Activated CD8-positive, alpha-beta memory T cell treated with anti-CD3 and anti-CD28 coated beads, Interleukin-2, amount 50 U/mL, for 1 hour (primary cell): ENCODE data around the gene SLC29A3.
A peak's percentile ranks its signal among the peaks of the same experiment; 100 is the strongest.
"Not testable (repeated sequence)": the region's sequence is repeated elsewhere in the genome, so short reads cannot be mapped to it uniquely, and the experiment has no call there.

Experiments used
- DNase-seq: peaks from one replicate; pipeline ENCODE4 v3.0.0-alpha.2; 2020; ENCODE audit errors: extremely low read depth

Gene SLC29A3

DNA sequence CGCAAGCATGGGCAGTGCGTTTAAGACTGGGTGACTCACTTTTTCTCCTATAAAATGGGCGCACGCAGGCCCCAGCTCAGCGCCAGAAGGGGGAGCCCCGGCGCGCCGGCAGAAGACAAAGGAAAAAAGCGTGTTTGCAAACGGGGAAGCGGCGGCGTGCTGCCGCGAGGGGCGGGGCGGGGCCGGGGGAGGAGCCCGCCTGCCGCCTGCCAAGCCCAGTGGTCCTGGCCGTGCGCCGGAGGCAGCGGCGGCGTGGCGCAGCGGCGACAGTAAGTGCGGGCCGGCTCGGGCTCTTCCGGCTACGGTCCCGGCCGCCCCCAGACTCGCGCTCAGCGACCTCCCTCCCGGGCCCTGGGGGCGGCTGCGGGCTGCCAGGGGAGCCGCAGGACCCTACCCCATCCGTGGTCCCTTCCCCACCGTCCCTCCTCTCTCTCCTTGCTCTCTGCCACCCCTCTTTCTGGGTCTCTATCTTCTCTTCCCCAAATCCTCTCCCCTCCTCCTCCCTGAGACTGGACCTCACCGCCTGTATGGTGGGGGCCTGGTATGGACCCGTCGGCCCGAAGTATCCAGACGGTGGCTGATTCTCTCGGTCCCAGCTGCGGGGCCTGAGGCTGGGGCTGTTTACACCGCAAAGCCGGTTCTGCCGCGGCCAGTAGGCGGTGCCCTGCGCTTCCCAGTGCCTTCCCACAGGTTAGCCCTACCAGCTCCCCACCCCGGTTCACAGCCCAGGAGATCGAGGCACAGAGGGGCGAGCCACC lies at the start of gene SLC29A3:
SLC29A3 (plus strand) TSS at position 218 of the 758 bp plus-strand sequence; CDS start at position 269, 51 bp downstream.
- peak; percentile 31 for DNase-seq

DNA sequence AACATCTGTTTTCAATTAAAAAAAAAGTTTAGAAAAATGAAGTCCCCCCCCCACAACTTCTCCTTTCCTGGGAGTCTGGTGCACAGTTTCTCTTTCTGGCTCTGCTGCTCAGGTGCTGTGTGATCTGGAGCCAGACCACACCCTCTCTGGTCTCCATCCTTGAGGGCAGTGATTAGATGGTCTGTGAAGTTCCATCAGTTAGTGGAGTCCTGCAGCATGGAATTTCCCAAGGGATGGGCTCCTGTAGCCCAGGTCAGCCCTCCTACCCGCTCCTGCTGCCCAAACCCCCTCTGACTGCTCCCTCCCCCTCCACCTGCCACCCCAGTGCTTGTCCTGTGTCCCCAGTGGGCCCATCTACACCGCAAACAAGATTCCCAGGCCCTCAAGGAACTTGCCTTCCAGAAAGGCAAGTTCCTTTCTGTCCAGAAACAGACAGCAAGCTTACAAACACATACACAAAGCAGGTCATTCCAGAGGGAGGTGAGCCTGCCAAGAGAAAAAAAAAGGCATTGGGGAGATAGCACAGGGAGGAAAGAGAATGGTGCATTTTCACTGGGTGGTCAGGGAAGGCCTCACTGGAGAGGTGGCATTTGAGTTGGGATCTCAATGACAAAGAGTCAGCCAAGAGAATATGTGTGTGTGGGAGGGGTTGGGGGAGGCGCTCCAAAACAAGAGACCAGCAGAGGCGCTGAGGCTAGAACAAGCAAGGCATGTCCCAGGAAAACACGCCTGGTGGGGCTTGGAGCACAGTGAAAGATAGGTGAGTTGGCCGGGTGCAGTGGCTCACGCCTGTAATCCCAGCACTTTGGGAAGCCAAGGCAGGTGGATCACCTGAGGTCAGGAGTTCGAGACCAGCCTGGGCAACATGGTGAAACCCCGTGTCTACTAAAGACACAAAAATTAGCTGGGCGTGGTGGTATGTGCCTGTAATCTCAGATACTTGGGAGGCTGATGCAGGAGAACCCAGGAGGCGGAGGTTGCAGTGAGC lies 49.5 kb upstream of the SLC29A3 start:
- DNase-seq: no peak

DNA sequence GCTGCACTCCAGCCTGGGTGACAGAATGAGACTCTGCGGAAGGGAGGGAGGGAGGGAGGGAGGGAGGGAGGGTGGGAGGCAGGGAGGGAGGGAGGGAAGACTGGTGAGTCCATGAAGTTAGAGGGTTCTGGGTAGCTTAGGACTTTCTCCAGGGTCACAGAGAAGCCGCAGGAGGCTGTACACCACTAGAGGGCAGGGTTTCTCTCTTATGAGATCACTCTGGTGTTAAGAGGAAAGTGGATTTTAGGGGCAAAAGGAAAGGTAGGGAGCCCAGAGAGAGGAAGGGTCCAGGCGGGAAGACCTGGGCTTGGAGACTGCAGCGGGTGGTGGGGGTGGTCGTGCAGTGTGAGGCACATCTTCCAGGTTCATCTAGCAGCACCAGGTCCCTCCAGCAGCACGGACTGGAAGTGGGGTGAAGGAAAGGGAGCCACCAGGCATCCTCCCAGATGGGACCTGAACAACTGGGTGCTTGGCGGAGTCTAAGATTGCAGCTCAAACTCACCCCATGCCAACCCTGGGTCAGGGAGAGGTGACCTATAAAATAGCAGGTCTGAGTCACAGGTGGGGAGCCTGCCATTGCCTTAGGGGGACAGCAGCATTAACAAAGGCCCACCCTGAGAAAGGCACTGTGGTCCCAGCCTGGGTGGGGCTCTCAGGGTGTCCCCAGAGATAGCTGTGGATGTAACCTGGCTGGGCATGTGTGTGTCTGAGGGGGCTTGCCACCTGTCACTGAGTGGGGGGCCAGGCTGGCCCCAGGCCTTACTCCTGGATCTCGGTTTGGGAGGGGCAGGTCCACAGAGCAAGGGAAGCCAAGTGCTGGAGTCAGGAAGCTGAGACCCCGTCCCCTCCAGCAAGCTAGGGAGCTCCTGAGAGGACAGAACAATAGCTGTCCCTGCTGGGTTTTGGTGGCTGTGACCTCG lies 48.5 kb upstream of the SLC29A3 start:
- DNase-seq: no peak

DNA sequence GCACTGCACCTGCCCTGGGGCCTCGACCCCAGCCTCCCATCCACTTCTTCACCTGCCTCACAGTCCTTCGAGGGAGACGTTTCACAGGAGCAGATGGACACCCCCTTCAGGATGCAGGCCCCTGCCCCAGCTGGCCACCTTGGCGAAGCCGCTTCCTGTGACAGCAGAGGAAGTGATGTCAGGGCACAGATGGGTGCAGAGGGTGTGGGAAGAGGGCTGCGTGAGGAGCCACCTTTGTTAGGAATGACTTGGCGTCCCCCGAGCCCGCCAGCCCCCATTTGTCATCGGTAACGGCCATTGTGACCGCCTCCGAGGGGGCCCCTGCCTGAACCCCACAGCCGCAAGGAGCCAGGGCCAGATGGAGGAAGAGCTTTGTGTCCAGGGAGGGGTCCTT lies 47.4 kb upstream of the SLC29A3 start:
- no peak for DNase-seq

DNA sequence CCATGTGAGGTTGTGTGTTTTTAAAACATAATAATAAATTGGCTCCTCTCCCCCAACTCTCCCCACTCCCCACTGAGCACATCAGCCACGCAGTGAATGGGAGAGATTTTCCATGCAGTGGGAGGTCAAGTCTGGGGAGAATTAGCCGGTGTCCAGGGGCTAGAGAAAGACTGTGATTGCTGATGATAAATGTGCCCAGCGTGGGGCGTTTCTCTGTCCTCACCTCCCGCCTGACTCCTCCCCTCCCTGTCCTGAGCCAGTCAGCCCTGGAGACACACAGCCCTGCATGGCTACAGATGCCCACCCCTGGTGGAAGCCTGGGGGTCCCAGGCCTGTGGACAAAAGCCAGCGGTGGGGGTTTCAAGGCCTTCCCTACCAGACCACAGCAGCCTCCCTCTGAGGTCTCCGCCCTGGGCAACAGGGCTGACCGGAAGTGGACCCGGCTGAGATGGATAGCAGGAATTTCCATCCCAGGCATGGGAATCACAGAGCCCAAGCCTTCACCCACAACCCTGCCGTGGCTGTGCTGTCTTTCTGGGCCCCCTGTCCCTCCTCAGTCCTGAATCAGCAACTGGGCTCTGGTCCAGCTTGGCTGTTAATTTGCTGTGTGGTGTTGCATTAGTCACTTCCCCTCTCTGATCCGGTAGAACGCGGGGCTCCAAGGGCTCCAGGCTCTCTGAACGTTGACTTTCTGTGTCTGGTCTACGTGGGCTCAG lies 46.8 kb upstream of the SLC29A3 start:
- no peak for DNase-seq

DNA sequence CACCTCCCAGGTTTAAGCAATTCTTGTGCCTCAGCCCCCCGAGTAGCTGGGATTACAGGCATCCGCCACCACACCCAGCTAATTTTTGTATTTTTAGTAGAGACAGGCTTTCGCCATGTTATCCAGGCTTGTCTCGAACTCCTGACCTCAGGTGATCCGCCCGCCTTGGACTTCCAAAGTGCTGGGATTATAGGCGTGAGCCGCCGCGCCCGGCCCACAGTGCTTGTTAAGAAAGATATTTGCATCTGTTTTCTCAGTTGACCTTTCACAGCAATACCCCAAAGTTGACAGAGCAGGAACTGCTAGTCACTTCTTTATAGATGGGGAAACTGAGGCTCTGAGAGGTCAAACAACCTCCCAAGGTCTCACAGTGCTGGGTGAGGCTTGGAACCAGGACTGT lies 46.1 kb upstream of the SLC29A3 start:
- DNase-seq: not testable (repeated sequence)

DNA sequence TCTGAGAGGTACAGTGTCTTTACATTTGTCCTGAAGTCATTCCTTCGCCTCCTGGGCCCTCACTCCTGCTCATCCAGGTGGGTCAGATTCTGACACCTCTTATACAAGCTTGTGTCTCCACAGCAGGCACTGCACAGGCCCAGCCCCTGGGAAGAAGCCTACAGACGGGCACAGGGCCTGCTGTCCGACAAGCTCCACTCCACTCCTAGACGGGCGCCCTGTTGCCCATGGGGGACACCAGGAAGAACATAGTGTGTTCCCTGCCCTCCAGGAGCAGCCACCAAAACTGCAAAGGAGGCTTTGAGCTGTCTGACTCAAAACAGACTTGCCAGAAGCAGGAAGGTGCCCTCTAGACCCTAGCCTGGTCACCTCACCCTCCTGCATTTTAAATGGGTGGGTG lies 45.6 kb upstream of the SLC29A3 start:
- no peak for DNase-seq

DNA sequence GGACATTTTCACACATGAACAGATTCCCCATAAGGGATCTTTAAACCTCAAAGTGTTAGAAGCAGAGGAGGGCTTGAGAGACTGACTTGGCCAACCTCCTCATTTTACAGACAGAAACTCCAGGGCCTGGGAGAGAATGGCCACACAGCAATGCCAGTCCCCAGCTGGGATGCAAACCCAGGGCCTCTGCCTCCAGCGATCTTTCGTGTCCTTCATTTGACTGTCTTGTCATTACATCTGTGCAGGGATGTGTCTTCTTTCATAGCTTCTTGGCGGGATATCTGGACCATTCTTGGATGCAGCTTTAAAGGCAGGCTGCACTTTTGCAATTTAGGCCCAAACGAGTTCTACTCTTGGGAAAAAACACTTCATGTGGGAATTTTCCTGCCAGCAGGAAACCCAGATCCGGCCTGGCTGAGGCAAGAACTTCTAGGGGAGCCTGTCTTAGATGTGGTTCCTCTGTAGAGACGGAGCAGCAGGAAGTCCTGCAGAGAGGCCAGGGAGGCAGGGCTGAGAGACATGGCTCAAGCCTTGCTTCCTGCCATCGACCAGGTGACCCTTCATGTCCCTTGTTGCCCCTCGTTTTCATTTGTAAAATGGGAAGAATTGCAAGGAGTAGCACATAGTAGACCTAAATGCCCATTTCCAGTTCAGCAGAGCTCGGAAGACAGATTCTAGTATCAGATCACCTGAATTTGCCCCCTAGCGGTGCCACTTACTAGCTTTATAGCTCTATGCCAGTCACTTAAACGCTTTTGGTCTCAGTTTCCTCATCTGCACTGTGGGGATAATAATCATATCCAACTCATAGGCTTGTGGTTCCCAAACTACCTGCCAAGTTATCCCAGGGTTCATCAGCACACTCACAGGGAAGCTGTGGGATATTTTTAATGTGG lies 43.9 kb upstream of the SLC29A3 start:
- DNase-seq: no peak

DNA sequence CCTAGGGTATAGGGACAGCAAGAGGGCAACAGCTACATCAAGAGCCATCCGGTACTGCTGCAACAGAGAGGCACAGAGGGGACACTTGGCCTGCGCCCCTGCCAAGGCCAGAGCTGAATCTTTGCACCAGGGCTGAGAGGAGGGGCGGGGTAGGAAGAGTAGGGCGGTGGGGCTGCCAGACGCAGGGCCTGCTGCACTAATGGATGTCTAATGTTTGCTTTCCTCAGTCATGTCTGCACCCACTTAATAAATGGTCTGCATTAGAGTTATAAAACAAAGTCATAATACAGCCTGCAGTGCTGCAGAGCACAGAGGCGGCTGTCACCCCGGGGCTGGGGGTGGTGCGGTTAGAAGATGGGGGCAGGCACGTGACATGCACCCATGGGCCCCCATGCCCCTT lies 42.2 kb upstream of the SLC29A3 start:
- no peak for DNase-seq

DNA sequence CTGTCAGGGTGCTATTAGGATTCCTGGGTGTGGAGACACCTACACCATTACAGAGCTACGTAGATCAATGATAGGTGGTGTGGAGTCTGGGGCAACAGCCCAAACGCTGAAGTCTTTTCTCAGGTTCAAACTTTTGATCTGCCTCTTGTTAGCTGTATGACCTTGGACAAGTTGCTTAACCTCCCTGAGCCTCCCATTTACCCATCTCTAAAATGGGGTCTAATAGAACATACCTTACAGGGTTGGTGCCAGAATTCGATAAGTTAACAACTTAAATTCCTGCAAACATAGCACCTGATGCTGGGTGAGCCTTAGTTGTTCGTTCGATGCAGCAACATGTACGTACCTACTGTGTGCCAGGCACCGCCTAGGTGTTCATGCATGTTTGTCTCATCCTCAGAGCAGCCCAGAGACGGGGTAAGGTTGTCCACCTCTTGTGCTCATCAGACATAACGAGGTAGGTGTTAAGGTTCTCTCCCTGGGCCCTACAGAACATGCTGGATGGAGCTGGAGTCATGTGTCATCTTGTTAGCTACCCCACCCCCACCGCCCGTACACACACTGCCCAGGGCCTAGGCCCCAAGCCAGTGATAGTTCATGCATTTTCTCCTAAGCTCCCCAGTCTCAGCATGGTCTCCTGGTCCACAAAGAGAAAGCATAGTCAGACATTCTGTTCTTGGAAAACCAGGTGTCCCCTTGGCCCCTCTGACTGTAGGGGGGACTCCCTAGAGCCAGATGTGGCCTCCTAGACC lies 41.0 kb upstream of the SLC29A3 start:
- no peak for DNase-seq

DNA sequence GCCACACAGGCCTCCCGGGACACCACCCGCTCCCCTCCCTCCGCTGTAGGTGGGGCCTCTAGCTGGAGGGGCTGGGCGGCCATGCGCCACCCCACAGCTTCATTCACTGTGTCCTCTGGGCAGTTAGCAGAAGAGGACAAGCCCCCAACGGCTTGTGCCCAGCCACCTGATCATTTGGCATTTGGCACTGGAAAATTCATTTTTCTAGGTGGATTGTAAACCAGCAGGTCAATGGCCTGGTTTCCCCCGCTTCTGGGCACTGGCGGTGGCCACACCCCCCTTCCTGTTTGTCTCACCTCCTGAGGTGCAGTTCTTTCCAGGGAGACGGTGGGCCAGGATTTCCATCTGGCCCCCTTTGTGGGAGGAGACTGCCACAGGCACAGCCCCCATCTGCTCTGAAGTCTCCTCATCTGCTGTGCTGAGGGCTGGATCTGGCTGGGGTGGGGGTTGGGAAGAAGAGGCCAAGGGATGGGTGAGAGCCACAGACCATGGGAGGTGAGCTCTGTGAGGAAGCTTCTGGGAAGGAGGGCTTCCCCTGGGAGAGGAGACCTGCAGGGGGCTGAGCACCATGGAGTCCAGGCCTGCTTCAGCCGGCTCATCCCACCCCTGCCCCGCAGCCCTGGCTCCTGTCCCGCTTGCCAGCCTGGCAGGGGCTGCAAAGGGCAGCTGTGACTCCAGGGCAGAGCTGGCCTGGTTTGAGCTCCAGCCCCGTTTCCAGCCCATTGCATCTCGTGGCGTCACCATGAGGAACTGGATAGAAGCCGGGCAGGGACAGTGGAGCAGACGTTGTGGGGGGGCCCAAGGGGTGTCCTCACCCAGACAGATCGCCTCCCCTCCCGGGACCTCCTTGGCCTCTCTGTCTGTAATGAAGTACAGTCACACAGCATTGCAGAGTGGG lies 40.1 kb upstream of the SLC29A3 start:
- no peak for DNase-seq

DNA sequence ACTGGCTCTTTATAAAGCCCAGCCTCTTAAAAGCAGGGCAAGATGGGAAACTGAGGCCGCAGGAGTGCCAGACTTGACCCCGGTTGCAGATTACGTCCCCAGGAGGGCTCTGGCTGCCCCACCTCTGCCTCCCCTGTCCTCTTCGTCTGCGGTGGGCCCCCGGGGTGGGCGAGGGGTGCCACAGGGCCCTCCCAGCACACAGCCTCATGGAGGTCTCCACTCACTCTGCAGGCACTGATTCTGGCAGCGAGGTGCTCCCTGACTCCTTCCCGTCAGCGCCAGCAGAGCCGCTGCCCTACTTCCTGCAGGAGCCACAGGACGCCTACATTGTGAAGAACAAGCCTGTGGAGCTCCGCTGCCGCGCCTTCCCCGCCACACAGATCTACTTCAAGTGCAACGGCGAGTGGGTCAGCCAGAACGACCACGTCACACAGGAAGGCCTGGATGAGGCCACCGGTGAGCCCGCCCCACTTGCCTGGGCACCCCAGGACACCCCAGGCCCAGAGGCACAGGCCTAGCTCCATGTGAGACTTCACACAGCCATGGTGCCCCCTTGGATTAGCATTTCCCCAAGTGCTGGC lies 39.4 kb upstream of the SLC29A3 start:
- DNase-seq: no peak

DNA sequence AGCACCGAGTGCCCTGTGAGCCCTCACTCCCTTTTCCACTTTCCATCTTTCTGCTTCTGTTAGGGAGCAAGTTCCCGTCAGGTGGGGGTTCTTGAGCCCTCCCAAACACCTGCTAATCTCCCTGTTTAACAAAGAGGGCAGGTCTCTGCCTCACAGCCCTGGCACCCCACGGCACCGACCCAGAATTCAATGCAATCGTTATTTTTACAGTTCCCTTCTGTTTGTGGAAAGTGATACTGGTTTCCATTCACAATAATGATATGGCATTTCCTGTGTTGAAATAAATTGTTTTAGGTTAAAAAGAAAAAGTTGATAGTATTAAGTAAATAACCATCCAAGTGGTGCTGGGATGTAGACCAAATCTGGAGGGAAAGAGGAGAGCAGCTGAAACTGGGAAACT lies 38.8 kb upstream of the SLC29A3 start:
- DNase-seq: no peak

DNA sequence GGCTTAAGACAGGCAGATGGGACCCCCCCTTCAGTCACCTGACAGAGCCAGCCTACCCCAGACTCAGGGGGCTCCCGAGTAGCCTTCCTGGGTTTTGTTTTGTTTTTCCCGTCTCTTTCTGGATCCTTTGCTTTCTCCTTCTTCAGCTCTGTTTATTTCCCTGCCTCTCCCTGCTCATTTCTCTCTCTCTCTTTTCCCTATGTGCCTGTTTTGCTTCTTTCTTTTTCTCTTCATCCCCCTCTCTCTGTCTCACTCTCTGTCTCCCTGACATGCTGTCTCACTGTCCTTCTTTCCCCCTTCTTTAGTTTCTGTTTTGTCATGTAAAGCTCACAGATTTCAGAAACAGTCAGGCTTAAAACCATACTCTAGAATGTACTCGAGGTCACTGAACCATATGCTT lies 38.2 kb upstream of the SLC29A3 start:
- DNase-seq: no peak

DNA sequence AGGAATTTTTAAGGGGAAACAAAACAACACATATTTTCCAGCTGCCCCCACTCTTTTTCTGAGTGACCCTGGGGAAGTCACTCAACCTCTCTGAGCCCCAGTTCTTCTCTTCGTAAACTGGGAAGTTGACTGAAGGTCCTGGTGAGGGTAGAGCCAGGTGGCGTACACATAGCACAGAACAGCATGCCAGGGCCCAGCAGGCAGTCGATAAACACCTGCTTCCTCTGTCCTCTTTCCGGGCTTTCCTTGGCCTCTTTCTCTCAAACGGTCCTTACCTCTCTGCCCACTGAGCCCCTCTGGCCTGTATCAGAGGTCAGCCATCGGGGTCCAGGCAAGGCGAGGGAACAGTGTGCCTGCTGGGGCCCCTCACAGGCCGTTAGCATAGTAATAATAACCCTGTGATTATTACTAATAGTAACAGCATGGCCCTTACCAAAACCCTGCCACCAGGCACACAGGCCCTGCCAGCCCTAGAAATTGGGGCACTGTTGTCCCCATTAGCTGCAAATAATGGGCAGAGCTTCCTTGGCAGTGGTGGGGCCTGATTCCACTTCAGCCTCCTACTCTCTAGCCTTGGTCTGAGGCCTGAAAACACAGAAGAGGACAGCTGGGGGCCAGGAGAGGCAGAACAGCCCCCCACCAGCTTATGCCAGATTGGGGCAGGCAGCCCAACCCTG lies 37.3 kb upstream of the SLC29A3 start:
- DNase-seq: no peak

DNA sequence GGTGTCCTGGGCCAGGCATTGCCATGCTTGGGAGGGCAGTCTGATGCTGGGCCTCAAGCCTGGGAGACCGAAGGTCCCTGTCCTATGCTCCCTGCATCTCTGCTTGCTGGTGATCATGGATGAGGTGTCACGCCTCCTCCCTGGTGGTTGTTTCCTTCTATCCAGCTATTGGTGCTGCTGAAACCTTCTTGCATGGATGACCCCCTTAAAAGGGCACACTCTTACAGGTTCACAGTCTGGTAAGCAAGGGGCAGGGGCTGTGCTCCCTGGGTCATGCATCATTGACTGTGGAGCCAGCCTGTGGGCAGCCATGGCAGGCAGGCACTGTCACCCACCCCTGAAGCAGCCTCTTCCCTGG lies 36.8 kb upstream of the SLC29A3 start:
- DNase-seq: no peak

DNA sequence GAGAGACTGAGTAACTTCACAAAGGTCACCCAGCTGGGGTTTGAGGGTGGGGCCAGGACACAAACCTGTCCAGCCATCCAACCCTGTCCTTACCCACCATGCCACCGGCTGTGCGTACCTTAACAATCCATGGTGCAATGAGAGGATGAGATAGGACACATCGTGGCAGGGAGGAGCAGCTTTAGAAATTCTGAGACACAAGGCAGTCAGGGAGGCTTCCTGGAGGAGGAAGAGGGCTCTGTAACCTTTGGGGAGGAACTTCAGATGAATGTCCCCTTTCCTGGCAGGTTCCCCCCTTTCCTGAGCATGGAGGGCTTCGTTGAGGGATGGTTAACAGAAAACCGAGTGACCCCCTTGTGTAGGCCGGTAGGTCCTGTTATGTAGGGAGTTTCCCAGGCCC lies 35.6 kb upstream of the SLC29A3 start:
- DNase-seq: no peak
